HL-60/S4 treated with retinoic acid at 250 ng/mL for 4 days and 3 days (cell line): ENCODE results near the gene KRTAP21-2.
"Not testable (repeated sequence)": the region's sequence is repeated elsewhere in the genome, so short reads cannot be mapped to it uniquely, and the experiment has no call there.

Experiments
- in situ Hi-C: fragments of 300-500 bp; cut with MboI; formaldehyde crosslinking; loops from 2 replicates; pipeline ENCODE4 v1.7.0; 2022; ENCODE audit warnings: low sequenced_read_pairs

The KRTAP21-2 gene

GRCh38 chr21:30747159-30747558 lies at the start of gene KRTAP21-2:
Gene KRTAP21-2, minus strand, starts transcription at chr21:30747259. Its CDS starts 57 bp downstream, at chr21:30747202.
- in situ Hi-C loops: no loop called here

- in situ Hi-C loops: no loop called here
Measured at GRCh38 chr21:30793581-30794314, 46.7 kb upstream of the KRTAP21-2 start.

- in situ Hi-C loops: no loop called here
Measured at GRCh38 chr21:30779249-30779648, 32.2 kb upstream of the KRTAP21-2 start.

GRCh38 chr21:30769724-30770431 lies 22.8 kb upstream of the KRTAP21-2 start:
- in situ Hi-C loops: no loop called here

- in situ Hi-C loops: no loop called here
Measured at GRCh38 chr21:30760776-30761175, 13.7 kb upstream of the KRTAP21-2 start.

GRCh38 chr21:30758306-30758705 lies 11.2 kb upstream of the KRTAP21-2 start:
- in situ Hi-C loops: no loop called here

GRCh38 chr21:30755328-30755727 lies 8.3 kb upstream of the KRTAP21-2 start, which contains the start of gene KRTAP21-1:
Gene KRTAP21-1, minus strand, starts transcription at chr21:30755428. Its CDS starts 50 bp downstream, at chr21:30755378.
- in situ Hi-C loops: not testable (repeated sequence)

- in situ Hi-C loops: no loop called here
Measured at GRCh38 chr21:30740462-30740861, 6.6 kb downstream of the KRTAP21-2 start.

GRCh38 chr21:30733026-30733425 lies 14.0 kb downstream of the KRTAP21-2 start:
- in situ Hi-C loops: no loop called here

- in situ Hi-C loops: no loop called here
Measured at GRCh38 chr21:30726726-30727125, 20.3 kb downstream of the KRTAP21-2 start.

- in situ Hi-C loops: no loop called here
Measured at GRCh38 chr21:30719401-30719800, 27.7 kb downstream of the KRTAP21-2 start.

GRCh38 chr21:30718239-30718909 lies 28.7 kb downstream of the KRTAP21-2 start, which contains the start of gene KRTAP21-3:
Gene KRTAP21-3, minus strand, starts transcription at chr21:30718777. Its CDS starts 18 bp downstream, at chr21:30718759.
- in situ Hi-C loops: no loop called here

GRCh38 chr21:30717105-30717504 lies 30.0 kb downstream of the KRTAP21-2 start:
- in situ Hi-C loops: no loop called here

GRCh38 chr21:30714946-30715345 lies 32.1 kb downstream of the KRTAP21-2 start:
- in situ Hi-C loops: no loop called here

GRCh38 chr21:30714456-30714855 lies 32.6 kb downstream of the KRTAP21-2 start:
- in situ Hi-C loops: no loop called here

GRCh38 chr21:30713766-30714165 lies 33.3 kb downstream of the KRTAP21-2 start:
- in situ Hi-C loops: no loop called here

GRCh38 chr21:30710499-30710898 lies 36.6 kb downstream of the KRTAP21-2 start:
- in situ Hi-C loops: no loop called here

- in situ Hi-C loops: no loop called here
Measured at GRCh38 chr21:30707409-30707808, 39.6 kb downstream of the KRTAP21-2 start.
